Heart right ventricle (tissue), 16 donors: ENCODE data around the gene PSENEN. TPM values are rescaled to one million over a fixed set of nuclear protein-coding genes. Genes with fewer than 3 reads are reported as not detected.
"Not testable (repeated sequence)": the region's sequence is repeated elsewhere in the genome, so short reads cannot be mapped to it uniquely, and the experiment has no call there.

Source experiments
- ATAC-seq, 8 donors: fragments of 200-7000 bp; cut with Tn5 transposase; one replicate each; pipeline ENCODE4 v1.9.1; 2020; ENCODE audit warnings: mild to moderate bottlenecking in 8 of 8, moderate library complexity in 8 of 8, moderate number of reproducible peaks in 1 of 8
- DNase-seq, 2 donors: peaks; one replicate each; pipeline ENCODE4 v3.0.0-alpha.2; 2020
- H3K27ac ChIP-seq, 10 donors: fragments of 200-600 bp; sonication (generic) in 2 of 10; one replicate each; pipeline versions ENCODE4 v1.5.0 to v1.8.0; 2020 to 2022; ENCODE audit warnings: mild to moderate bottlenecking in 3 of 10
- H3K27me3 ChIP-seq, 7 donors: fragments of 200-600 bp; one replicate each; pipeline ENCODE4 v1.8.0; 2021 to 2022; ENCODE audit warnings: mild to moderate bottlenecking in 2 of 7
- H3K36me3 ChIP-seq, 9 donors: fragments of 200-600 bp; sonication (generic) in 1 of 9; one replicate each; pipeline versions ENCODE4 v1.5.0 to v1.8.0; 2020 to 2022; ENCODE audit warnings: mild to moderate bottlenecking in 2 of 9
- H3K4me1 ChIP-seq, 9 donors: fragments of 200-600 bp; sonication (generic) in 1 of 9; one replicate each; pipeline versions ENCODE4 v1.5.0 to v1.8.0; 2020 to 2022; ENCODE audit warnings: mild to moderate bottlenecking in 4 of 9
- H3K4me3 ChIP-seq, 10 donors: fragments of 200-600 bp; sonication (generic) in 2 of 10; one replicate each; pipeline versions ENCODE4 v1.5.0 to v1.8.0; 2020 to 2022; ENCODE audit warnings: mild to moderate bottlenecking in 7 of 10, moderate library complexity in 2 of 10
- H3K9me3 ChIP-seq, 11 donors: fragments of 200-600 bp in 10 of 11; sonication (generic) in 2 of 11; one replicate each; pipeline versions ENCODE4 v1.5.0 to v1.8.0; 2013 to 2022; ENCODE audit warnings: mild to moderate bottlenecking in 2 of 11, control low read depth in 1 of 11, moderate library complexity in 1 of 11
- CTCF ChIP-seq, 9 donors: fragments of 200-600 bp; sonication (generic) in 2 of 9; IDR thresholded peaks; one replicate each; pipeline versions ENCODE4 v1.5.0 to v1.8.0; 2021 to 2022; ENCODE audit warnings: antibody characterized with exemption in 9 of 9, mild to moderate bottlenecking in 5 of 9, moderate library complexity in 1 of 9
- WGBS, 2 donors: extraction: QIAGEN DNeasy Blood & Tissue Kit; methylation state at CpG; one replicate each; pipeline ENCODE4 v1.1.7; 2013; ENCODE audit warnings: inconsistent platforms in 1 of 2; 5-methylcytosine and 5-hydroxymethylcytosine counted together
- intact Hi-C, 10 donors: fragments of 100-400 bp; cut with DNase I; formaldehyde crosslinking; loops; one replicate each; pipeline versions ENCODE4 v1.11.1 to v1.14.2; 2022
- polyA plus RNA-seq, 2 donors: library from polyadenylated mRNA; stranded (reverse); fragments of 200-250 nt; gene quantifications; one replicate each; pipeline ENCODE4 v1.2.3, GENCODE V29; 2013
- total RNA-seq, 10 donors: library from RNA; stranded (reverse); fragmentation: NEBNext Ultra II Directional in 3 of 10; extraction: Animal tissue kit (Norgen Biotek cat#: 25700) in 3 of 10; gene quantifications; one replicate each; pipeline versions ENCODE4 v1.2.1 to v1.2.4, GENCODE V29; 2021 to 2023
- donor health status: Arrhythmogenic right ventricular cardiomyopathy.
- donor health status: ischemic (EF 13 %, LVEDD 7.1; RV severe dilation, severe dysfunction).
- donor health status: healthy with polysubstance abuse.
- donor health status: DM: no; HTN: yes; CAD: no.
- donor health status: DM: no; HTN: no; CAD: no.
- donor health status: ischemic (EF 25% LVEDD 6.9; RV normal size, moderate dysfunction).
- donor health status: ischemic (EF 25% LVEDD 5.7; RV mildly dilated, moderate dysfunction).
- donor health status: healthy.
- donor health status: DM: yes; HTN: yes; CAD: no.
- donor health status: Ischemic cardiomyopathy.
- donor health status: ischemic (EF 35%, LVEDD 5.7; RV mildly dilated, moderate dysfunction).
- donor health status: nonischemic (EF 11% LVEDD 7.7; RV severe dilation, severe dysfunction).
- donor health status: DM: yes; HTN: yes; CAD: no.
- donor health status: PGD.
- donor health status: ischemic (EF 29% LVEDD 5.4; RV normal size, mild dysfunction).
- donor health status: nonischemic (EF 23%, LVEDD 6.1; RV moderate dilation, normal function).

Gene PSENEN
- total and polyA plus RNA-seq, 12 donors: 34.8 to 149 (median 47.2) TPM

GRCh38 chr19:35792888-35793287, 47.4 kb downstream of the PSENEN start:
- TF ChIP-seq CTCF (IDR thresholded peaks at IDR 0.05): no peak
- Histone ChIP-seq H3K36me3 (no peaks in the 10 kb centered on the region), H3K27ac (no peak overlapping the region), H3K4me3 (no peak overlapping the region), H3K4me1 (peaks cover 0 to 4% (median 0%) of the 10 kb centered on the region in 9 donors), H3K9me3 (no peaks in the 10 kb centered on the region), H3K27me3 (peaks cover 0 to 28% (median 24%) of the 10 kb centered on the region in 7 donors)
- WGBS, 2 donors: 72 to 74% methylated on average over 8 of the region's 8 CpGs
- intact Hi-C loops: no loop called here
- ATAC-seq: no peak
- no peak for DNase-seq

GRCh38 chr19:35793381-35794165, 48.1 kb downstream of the PSENEN start:
- ATAC-seq: no peak
- WGBS, 2 donors: 72 to 74% methylated on average over 7 of the region's 7 CpGs
- peaks cover 0 to 35% (median 30%) of the 10 kb centered on the region in 7 donors for H3K27me3 ChIP-seq

GRCh38 chr19:35795564-35795963, 50.1 kb downstream of the PSENEN start:
- intact Hi-C loops, H3K4me3 ChIP-seq, H3K27ac ChIP-seq, H3K9me3 ChIP-seq, H3K36me3 ChIP-seq, DNase-seq, H3K4me1 ChIP-seq, ATAC-seq: not testable (repeated sequence)
- WGBS, 2 donors: 83 to 86% methylated on average over 1 of the region's 1 CpG
- H3K27me3 ChIP-seq: peaks cover 0 to 50% (median 46%) of the 10 kb centered on the region in 7 donors

More at GRCh38 chr19:35793381-35794165, 48.1 kb downstream of the PSENEN start:
- intact Hi-C loops: no loop called here
- no peak for TF ChIP-seq CTCF (IDR thresholded peaks at IDR 0.05)
- Histone ChIP-seq H3K9me3 (no peaks in the 10 kb centered on the region), H3K4me1 (peaks cover 0 to 4% (median 0%) of the 10 kb centered on the region in 9 donors), H3K4me3 (no peak overlapping the region), H3K27ac (no peak overlapping the region), H3K36me3 (no peaks in the 10 kb centered on the region)
- DNase-seq: no peak

Other genes with a start within 250 kb of the PSENEN start
- gene DMKN, start 232.0 kb upstream of the PSENEN start, total RNA-seq: 10 to 100 TPM in 3 of 10 donors, 1 to 10 TPM in 7; 2.0 to 15.7 (median 7.6) TPM
- 10 to 100 TPM in 1 of 2 donors, 1 to 10 TPM in 1; 7.8 to 32.2 TPM for gene DMKN, start 232.0 kb upstream of the PSENEN start, polyA plus RNA-seq
- not detected for gene SBSN, start 217.3 kb upstream of the PSENEN start, total RNA-seq
- under 1 TPM in 1 of 2 donors, not detected in 1; 0.20 TPM for gene SBSN, start 217.3 kb upstream of the PSENEN start, polyA plus RNA-seq
- gene GAPDHS, start 212.2 kb upstream of the PSENEN start, total RNA-seq: not detected
- not detected for gene GAPDHS, start 212.2 kb upstream of the PSENEN start, polyA plus RNA-seq
- gene TMEM147, start 200.0 kb upstream of the PSENEN start, total RNA-seq: 100 to 1,000 TPM in 3 of 10 donors, 10 to 100 TPM in 7; 62.8 to 103 (median 74.7) TPM
- gene TMEM147, start 200.0 kb upstream of the PSENEN start, polyA plus RNA-seq: 100 to 1,000 TPM in 1 of 2 donors, 10 to 100 TPM in 1; 78.0 to 229 TPM
- not detected for gene ATP4A, start 182.0 kb upstream of the PSENEN start, total RNA-seq
- gene ATP4A, start 182.0 kb upstream of the PSENEN start, polyA plus RNA-seq: not detected
- gene PMIS2, start 159.5 kb upstream of the PSENEN start, total RNA-seq: not detected
- not detected for gene PMIS2, start 159.5 kb upstream of the PSENEN start, polyA plus RNA-seq
- 1 to 10 TPM; 3.2 to 9.3 (median 4.7) TPM for gene HAUS5, start 132.9 kb upstream of the PSENEN start, total RNA-seq
- 10 to 100 TPM in 1 of 2 donors, 1 to 10 TPM in 1; 4.3 to 14.1 TPM for gene HAUS5, start 132.9 kb upstream of the PSENEN start, polyA plus RNA-seq
- 10 to 100 TPM; 43.5 to 57.8 (median 53.2) TPM for gene RBM42, start 116.6 kb upstream of the PSENEN start, total RNA-seq
- gene RBM42, start 116.6 kb upstream of the PSENEN start, polyA plus RNA-seq: 10 to 100 TPM; 76.3 to 93.1 TPM
- gene ETV2, start 103.9 kb upstream of the PSENEN start, total RNA-seq: under 1 TPM in 4 of 10 donors, not detected in 6; 0.26 to 0.55 (median 0.28) TPM
- 1 to 10 TPM in 1 of 2 donors, under 1 TPM in 1; 0.59 to 1.5 TPM for gene ETV2, start 103.9 kb upstream of the PSENEN start, polyA plus RNA-seq
- gene COX6B1, start 97.3 kb upstream of the PSENEN start, total RNA-seq: 1,000 to 10,000 TPM; 1,085 to 1,585 (median 1,381) TPM
- gene COX6B1, start 97.3 kb upstream of the PSENEN start, polyA plus RNA-seq: 1,000 to 10,000 TPM; 2,189 to 5,346 TPM
- gene UPK1A, start 79.1 kb upstream of the PSENEN start, total RNA-seq: under 1 TPM in 1 of 10 donors, not detected in 9; 0.38 TPM
- under 1 TPM in 1 of 2 donors, not detected in 1; 0.03 TPM for gene UPK1A, start 79.1 kb upstream of the PSENEN start, polyA plus RNA-seq
- under 1 TPM in 1 of 10 donors, not detected in 9; 0.12 TPM for gene ZBTB32, start 41.1 kb upstream of the PSENEN start, total RNA-seq
- gene ZBTB32, start 41.1 kb upstream of the PSENEN start, polyA plus RNA-seq: under 1 TPM in 1 of 2 donors, not detected in 1; 0.03 TPM
- gene KMT2B, start 27.6 kb upstream of the PSENEN start, total RNA-seq: 10 to 100 TPM; 10.8 to 19.2 (median 14.6) TPM
- gene KMT2B, start 27.6 kb upstream of the PSENEN start, polyA plus RNA-seq: 10 to 100 TPM; 15.0 to 28.7 TPM
- 10 to 100 TPM in 1 of 10 donors, 1 to 10 TPM in 9; 1.1 to 17.1 (median 2.3) TPM for gene IGFLR1, start 3.2 kb upstream of the PSENEN start, total RNA-seq
- 10 to 100 TPM in 1 of 2 donors, 1 to 10 TPM in 1; 6.6 to 13.3 TPM for gene IGFLR1, start 3.2 kb upstream of the PSENEN start, polyA plus RNA-seq
- 10 to 100 TPM; 17.4 to 35.1 (median 20.3) TPM for gene U2AF1L4, start 233 bp upstream of the PSENEN start, total RNA-seq
- 10 to 100 TPM; 11.5 to 57.7 TPM for gene U2AF1L4, start 233 bp upstream of the PSENEN start, polyA plus RNA-seq
- 1 to 10 TPM; 4.0 to 9.3 (median 4.8) TPM for gene LIN37, start 2.9 kb downstream of the PSENEN start, total RNA-seq
- gene LIN37, start 2.9 kb downstream of the PSENEN start, polyA plus RNA-seq: 10 to 100 TPM; 25.2 to 29.4 TPM
- gene HSPB6, start 11.4 kb downstream of the PSENEN start, total RNA-seq: 1,000 to 10,000 TPM in 5 of 10 donors, 100 to 1,000 TPM in 5; 448 to 1,269 (median 1,031) TPM
- 100 to 1,000 TPM; 387 to 822 TPM for gene HSPB6, start 11.4 kb downstream of the PSENEN start, polyA plus RNA-seq
- gene PROSER3, start 12.5 kb downstream of the PSENEN start, total RNA-seq: 10 to 100 TPM in 5 of 10 donors, 1 to 10 TPM in 5; 7.0 to 14.7 (median 9.7) TPM
- gene PROSER3, start 12.5 kb downstream of the PSENEN start, polyA plus RNA-seq: 1 to 10 TPM; 5.5 to 9.7 TPM
- 1 to 10 TPM; 1.3 to 9.5 (median 5.6) TPM for gene ARHGAP33, start 29.9 kb downstream of the PSENEN start, total RNA-seq
- gene ARHGAP33, start 29.9 kb downstream of the PSENEN start, polyA plus RNA-seq: 10 to 100 TPM in 1 of 2 donors, 1 to 10 TPM in 1; 2.2 to 10.1 TPM
- gene PRODH2, start 67.2 kb downstream of the PSENEN start, total RNA-seq: not detected
- gene PRODH2, start 67.2 kb downstream of the PSENEN start, polyA plus RNA-seq: not detected
- gene NPHS1, start 106.9 kb downstream of the PSENEN start, total RNA-seq: under 1 TPM in 2 of 10 donors, not detected in 8; 0.07 to 0.12 TPM
- gene NPHS1, start 106.9 kb downstream of the PSENEN start, polyA plus RNA-seq: not detected
- under 1 TPM in 2 of 10 donors, not detected in 8; 0.12 to 0.35 TPM for gene KIRREL2, start 111.3 kb downstream of the PSENEN start, total RNA-seq
- gene KIRREL2, start 111.3 kb downstream of the PSENEN start, polyA plus RNA-seq: not detected
- 10 to 100 TPM; 13.6 to 63.5 (median 26.0) TPM for gene APLP1, start 122.9 kb downstream of the PSENEN start, total RNA-seq
- gene APLP1, start 122.9 kb downstream of the PSENEN start, polyA plus RNA-seq: 10 to 100 TPM in 1 of 2 donors, 1 to 10 TPM in 1; 2.7 to 24.2 TPM
- gene NFKBID, start 154.9 kb downstream of the PSENEN start, total RNA-seq: 1 to 10 TPM in 9 of 10 donors, under 1 TPM in 1; 0.66 to 7.8 (median 3.7) TPM
- gene NFKBID, start 154.9 kb downstream of the PSENEN start, polyA plus RNA-seq: 1 to 10 TPM; 2.3 to 4.8 TPM
- 10 to 100 TPM in 1 of 10 donors, 1 to 10 TPM in 9; 1.7 to 22.8 (median 4.5) TPM for gene HCST, start 156.9 kb downstream of the PSENEN start, total RNA-seq
- 10 to 100 TPM; 10.6 to 17.6 TPM for gene HCST, start 156.9 kb downstream of the PSENEN start, polyA plus RNA-seq
- gene TYROBP, start 162.6 kb downstream of the PSENEN start, total RNA-seq: 100 to 1,000 TPM in 1 of 10 donors, 10 to 100 TPM in 6, 1 to 10 TPM in 3; 8.4 to 122 (median 18.2) TPM
- 10 to 100 TPM; 23.9 to 60.9 TPM for gene TYROBP, start 162.6 kb downstream of the PSENEN start, polyA plus RNA-seq
- 1 to 10 TPM; 3.4 to 9.6 (median 5.8) TPM for gene LRFN3, start 190.7 kb downstream of the PSENEN start, total RNA-seq
- 1 to 10 TPM; 3.7 to 8.2 TPM for gene LRFN3, start 190.7 kb downstream of the PSENEN start, polyA plus RNA-seq
- 10 to 100 TPM in 5 of 10 donors, 1 to 10 TPM in 5; 7.3 to 13.4 (median 10.2) TPM for gene SDHAF1, start 249.5 kb downstream of the PSENEN start, total RNA-seq
- 10 to 100 TPM in 1 of 2 donors, 1 to 10 TPM in 1; 7.7 to 26.6 TPM for gene SDHAF1, start 249.5 kb downstream of the PSENEN start, polyA plus RNA-seq